ENCODE data around the gene POLE.

- TF ChIP-seq POLR2A (conservative IDR thresholded peaks at IDR 0.05) = no peak
- no peak for TF ChIP-seq FOSL1 (tag; conservative IDR thresholded peaks at IDR 0.05)
- TF ChIP-seq CREB1 (IDR thresholded peaks at IDR 0.05) = no peak
- no peak for TF ChIP-seq CREB1 (CRISPR knock-in tag; IDR thresholded peaks at IDR 0.05)
- no peak for TF ChIP-seq CEBPZ (IDR thresholded peaks at IDR 0.05; ENCODE audit: borderline replicate concordance, low read depth, low read length)
- TF ChIP-seq MAFK (IDR thresholded peaks at IDR 0.05; ENCODE audit: low read length) = no peak
- TF ChIP-seq U2AF1 (optimal IDR thresholded peaks at IDR 0.05; ENCODE audit: low read depth, low read length) = no peak
- no peak for TF ChIP-seq ZNF316 (IDR thresholded peaks at IDR 0.05)
- no peak for TF ChIP-seq STAT5B (CRISPR knock-in tag; IDR thresholded peaks at IDR 0.05)
- TF ChIP-seq EGR1 (conservative IDR thresholded peaks at IDR 0.05) = no peak
- TF ChIP-seq ZNF282 (CRISPR knock-in tag; IDR thresholded peaks at IDR 0.05) = no peak
- no peak for TF ChIP-seq ZSCAN32 (CRISPR knock-in tag; IDR thresholded peaks at IDR 0.05)
- TF ChIP-seq ZNF395 (CRISPR knock-in tag; IDR thresholded peaks at IDR 0.05) = no peak
Measured at GRCh38 chr12:132657004-132657727, 30.0 kb downstream of the POLE start.
